Tongue (tissue), 2 donors: ENCODE data around the gene KCNQ1. TPM values are rescaled to one million over a fixed set of nuclear protein-coding genes. Genes with fewer than 3 reads are reported as not detected.

ENCODE experiments used
- DNase-seq: peaks from one replicate; pipeline ENCODE4 v3.0.0-alpha.2; 2015
- total RNA-seq: library from RNA; depleted of rRNA; stranded (reverse); fragments of >200 nt; gene quantifications from one replicate; pipeline ENCODE4 v1.2.3, GENCODE V29; 2014

The KCNQ1 gene
- total RNA-seq, 1 donor from 2014 or later = 2.6 TPM

GRCh38 chr11:2570211-2570811 lies 125.5 kb downstream of the KCNQ1 start:
- DNase-seq = no peak

- DNase-seq = no peak
These were observed 126.2 kb downstream of the KCNQ1 start for GRCh38 chr11:2570841-2571597.

GRCh38 chr11:2571598-2572281 lies 126.9 kb downstream of the KCNQ1 start:
- no peak for DNase-seq

GRCh38 chr11:2572491-2573239 lies 127.9 kb downstream of the KCNQ1 start:
- no peak for DNase-seq

GRCh38 chr11:2573240-2574042 lies 128.6 kb downstream of the KCNQ1 start:
- no peak for DNase-seq

- DNase-seq = no peak
These were observed 129.3 kb downstream of the KCNQ1 start for GRCh38 chr11:2574043-2574552.

GRCh38 chr11:2574553-2575535 lies 130.0 kb downstream of the KCNQ1 start:
- DNase-seq = peak; percentile 66

- no peak for DNase-seq
These were observed 130.8 kb downstream of the KCNQ1 start for GRCh38 chr11:2575591-2576051.

GRCh38 chr11:2576111-2576510 lies 131.3 kb downstream of the KCNQ1 start:
- no peak for DNase-seq

GRCh38 chr11:2576549-2576948 lies 131.7 kb downstream of the KCNQ1 start:
- DNase-seq = no peak

GRCh38 chr11:2577031-2577990 lies 132.5 kb downstream of the KCNQ1 start:
- no peak for DNase-seq

- DNase-seq = no peak
These were observed 133.5 kb downstream of the KCNQ1 start for GRCh38 chr11:2577991-2578928.

GRCh38 chr11:2578929-2579270 lies 134.1 kb downstream of the KCNQ1 start:
- no peak for DNase-seq

- DNase-seq = peak; percentile 35
These were observed 134.7 kb downstream of the KCNQ1 start for GRCh38 chr11:2579315-2580060.

GRCh38 chr11:2580061-2580421 lies 135.2 kb downstream of the KCNQ1 start:
- no peak for DNase-seq

- no peak for DNase-seq
These were observed 135.8 kb downstream of the KCNQ1 start for GRCh38 chr11:2580571-2581001.
